Thoracic aorta (tissue), 2 donors: ENCODE data around the gene WWC1. TPM values are rescaled to one million over a fixed set of nuclear protein-coding genes. Genes with fewer than 3 reads are reported as not detected.

Source experiments
- ATAC-seq: fragments of 150-250 bp; one replicate; pipeline ENCODE4 v1.8.0; 2017; ENCODE audit warnings: low read depth; ENCODE audit not compliant: insufficient number of reproducible peaks, low FRiP score
- DNase-seq: peaks from one replicate; pipeline ENCODE4 v3.0.0-alpha.2; 2020; ENCODE audit warnings: low spot score
- H3K27ac ChIP-seq, 2 donors: fragments of 200-600 bp; sonication (generic); 1 replicate in 1 of 2; 2 replicates in 1 of 2; pipeline ENCODE4 v1.5.1; 2016; ENCODE audit warnings: mild to moderate bottlenecking in 2 of 2, moderate library complexity in 2 of 2
- H3K27me3 ChIP-seq: fragments of 200-600 bp; sonication (generic); replicated peaks from 2 replicates; pipeline ENCODE4 v1.6.0; 2016; ENCODE audit warnings: mild to moderate bottlenecking; ENCODE audit not compliant: insufficient read depth
- H3K36me3 ChIP-seq: fragments of 200-600 bp; sonication (generic); one replicate; pipeline ENCODE4 v1.5.1; 2016
- H3K4me1 ChIP-seq, 2 donors: fragments of 200-600 bp; sonication (generic); 1 replicate in 1 of 2; 2 replicates in 1 of 2; pipeline versions ENCODE4 v1.5.1 to v1.6.0; 2016; ENCODE audit warnings: low read depth in 2 of 2, mild to moderate bottlenecking in 1 of 2; ENCODE audit not compliant: control insufficient read depth in 1 of 2
- H3K4me3 ChIP-seq: fragments of 200-600 bp; sonication (generic); 2 replicates; pipeline ENCODE4 v1.5.1; 2016; ENCODE audit warnings: mild to moderate bottlenecking
- H3K9me3 ChIP-seq: fragments of 200-600 bp; sonication (generic); 2 replicates; pipeline ENCODE4 v1.5.1; 2016
- total RNA-seq, 2 donors: library from RNA; depleted of rRNA; stranded (reverse); fragments of >200 nt; gene quantifications; one replicate each; pipeline versions ENCODE4 v1.1.0 to v1.2.3, GENCODE V29; 2016
- TF ChIP-seq, protein P1 (sequence below): fragments of 200-600 bp; sonication (generic); IDR thresholded peaks from one replicate; pipeline ENCODE4 v1.5.1; 2019; ENCODE audit warnings: antibody characterized with exemption

The WWC1 gene
- total RNA-seq, 2 donors from 2014 or later, result 3.6 TPM; not detected in 1

- ATAC-seq, result no peak
- peaks cover 75% of the 10 kb centered on the region for H3K36me3 ChIP-seq
These were observed 202.7 kb downstream of the WWC1 start for GRCh38 chr5:168494057-168494555.

DNA sequence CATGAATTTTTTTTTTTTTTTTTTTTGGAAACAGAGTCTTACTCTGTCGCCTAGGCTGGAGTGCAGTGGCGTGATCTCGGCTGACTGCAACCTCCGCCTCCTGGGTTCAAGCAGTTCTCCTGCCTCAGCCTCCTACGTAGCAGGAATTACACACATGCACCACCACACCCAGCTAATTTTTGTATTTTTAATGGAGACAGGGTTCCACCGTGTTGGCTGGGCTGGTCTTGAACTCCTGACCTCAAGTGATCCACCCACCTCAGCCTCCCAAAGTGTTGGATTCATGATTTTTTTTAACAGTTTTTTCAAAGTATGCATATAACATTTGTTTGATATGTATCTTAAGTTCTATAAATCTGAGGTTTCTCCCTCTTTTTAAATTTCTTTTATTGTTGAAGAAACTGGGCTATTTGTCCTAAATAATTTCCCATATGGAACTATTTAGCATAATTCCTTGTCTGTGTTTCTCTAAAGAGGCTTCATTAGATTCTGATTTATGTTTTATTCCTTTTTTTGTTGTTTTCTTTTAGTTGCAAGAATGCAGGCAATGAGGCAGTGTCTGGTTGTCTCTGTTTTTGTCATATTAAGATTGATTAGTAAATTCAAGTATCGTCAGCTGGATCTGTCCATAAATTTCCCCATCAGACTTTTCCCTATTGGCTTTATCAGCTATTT, 211.3 kb downstream of the WWC1 start:
- H3K27me3 ChIP-seq, result no peaks in the 10 kb centered on the region
- DNase-seq (no peak), ATAC-seq (no peak)
- H3K36me3 ChIP-seq, result peaks cover 50% of the 10 kb centered on the region
- TF ChIP-seq, protein P1, sequence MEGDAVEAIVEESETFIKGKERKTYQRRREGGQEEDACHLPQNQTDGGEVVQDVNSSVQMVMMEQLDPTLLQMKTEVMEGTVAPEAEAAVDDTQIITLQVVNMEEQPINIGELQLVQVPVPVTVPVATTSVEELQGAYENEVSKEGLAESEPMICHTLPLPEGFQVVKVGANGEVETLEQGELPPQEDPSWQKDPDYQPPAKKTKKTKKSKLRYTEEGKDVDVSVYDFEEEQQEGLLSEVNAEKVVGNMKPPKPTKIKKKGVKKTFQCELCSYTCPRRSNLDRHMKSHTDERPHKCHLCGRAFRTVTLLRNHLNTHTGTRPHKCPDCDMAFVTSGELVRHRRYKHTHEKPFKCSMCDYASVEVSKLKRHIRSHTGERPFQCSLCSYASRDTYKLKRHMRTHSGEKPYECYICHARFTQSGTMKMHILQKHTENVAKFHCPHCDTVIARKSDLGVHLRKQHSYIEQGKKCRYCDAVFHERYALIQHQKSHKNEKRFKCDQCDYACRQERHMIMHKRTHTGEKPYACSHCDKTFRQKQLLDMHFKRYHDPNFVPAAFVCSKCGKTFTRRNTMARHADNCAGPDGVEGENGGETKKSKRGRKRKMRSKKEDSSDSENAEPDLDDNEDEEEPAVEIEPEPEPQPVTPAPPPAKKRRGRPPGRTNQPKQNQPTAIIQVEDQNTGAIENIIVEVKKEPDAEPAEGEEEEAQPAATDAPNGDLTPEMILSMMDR, result no peak
- no peaks in the 10 kb centered on the region for H3K9me3 ChIP-seq
- no peaks in the 10 kb centered on the region for H3K4me1 ChIP-seq
- no peak overlapping the region for H3K27ac ChIP-seq
- no peak overlapping the region for H3K4me3 ChIP-seq

More at GRCh38 chr5:168494057-168494555, 202.7 kb downstream of the WWC1 start:
- H3K27me3 ChIP-seq, result no peaks in the 10 kb centered on the region
- H3K4me3 ChIP-seq, result no peak overlapping the region
- no peak for DNase-seq
- TF ChIP-seq, protein P1, result no peak
- H3K27ac ChIP-seq, result no peak overlapping the region
- no peaks in the 10 kb centered on the region for H3K4me1 ChIP-seq
- H3K9me3 ChIP-seq, result no peaks in the 10 kb centered on the region

DNA sequence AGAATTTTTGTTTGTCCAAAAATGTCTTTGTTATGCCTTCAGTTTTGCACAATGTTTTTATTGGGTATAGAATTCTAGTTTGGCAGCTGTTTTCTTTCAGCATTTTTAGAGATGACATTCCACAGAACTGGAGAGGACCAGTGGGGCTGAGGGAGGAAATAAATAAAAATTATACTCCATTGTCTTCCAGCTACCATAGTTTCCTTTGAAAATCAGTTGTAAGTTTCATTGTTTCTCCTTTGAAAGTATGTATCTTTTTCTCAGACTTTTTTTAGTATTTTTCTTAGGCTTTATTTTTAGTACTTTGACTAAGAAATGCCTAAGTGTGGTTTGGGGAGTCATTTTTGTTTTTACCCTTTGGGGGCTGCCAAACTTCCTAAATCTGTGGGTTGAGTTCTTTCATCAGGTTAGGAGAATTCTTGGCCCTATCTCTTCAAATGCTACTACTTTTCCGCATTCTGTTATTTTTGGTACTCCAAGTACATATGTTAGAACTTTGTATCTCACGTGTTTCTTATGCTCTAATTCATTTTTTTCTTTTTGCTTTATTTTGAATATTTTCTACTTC, 222.5 kb downstream of the WWC1 start:
- TF ChIP-seq, protein P1, result no peak

More for the DNA sequence above, 222.5 kb downstream of the WWC1 start:
- DNase-seq (no peak), ATAC-seq (no peak)
- Histone ChIP-seq H3K27me3 (no peaks in the 10 kb centered on the region), H3K4me3 (no peak overlapping the region), H3K27ac (no peak overlapping the region), H3K9me3 (peaks cover 6% of the 10 kb centered on the region), H3K36me3 (peaks cover 69% of the 10 kb centered on the region), H3K4me1 (no peaks in the 10 kb centered on the region)

Other genes starting within 250 kb of the WWC1 start
- gene RARS1, start 194.8 kb downstream of the WWC1 start, total RNA-seq, result 10 to 100 TPM; 50.5 to 93.8 TPM
- not detected for gene FBLL1, start 237.7 kb downstream of the WWC1 start, total RNA-seq